ENCODE data around the gene C9.
"Not testable (repeated sequence)": the region's sequence is repeated elsewhere in the genome, so short reads cannot be mapped to it uniquely, and the experiment has no call there.

The C9 gene

GRCh38 chr5:39361306-39361705 lies 3.0 kb downstream of the C9 start:
- Mint-ChIP-seq H3K4me3 (no peak overlapping the region), H3K27ac (no peak overlapping the region), H3K27me3 (no peaks in the 10 kb centered on the region), H3K36me3 (ENCODE audit: low read depth) (no peaks in the 10 kb centered on the region), H3K9me3 (peaks cover 4% of the 10 kb centered on the region), H3K4me1 (ENCODE audit: low read depth) (peaks cover 5% of the 10 kb centered on the region)
- no peak for DNase-seq

- no peak for DNase-seq
- Mint-ChIP-seq H3K4me3 (no peak overlapping the region), H3K27me3 (no peaks in the 10 kb centered on the region)
These were observed 3.7 kb downstream of the C9 start for GRCh38 chr5:39360471-39361111.

GRCh38 chr5:39356263-39356662 lies 8.0 kb downstream of the C9 start:
- Mint-ChIP-seq H3K27me3 (no peaks in the 10 kb centered on the region), H3K9me3 (peaks cover 16% of the 10 kb centered on the region), H3K4me3 (no peak overlapping the region), H3K36me3 (ENCODE audit: low read depth) (no peaks in the 10 kb centered on the region), H3K27ac (no peak overlapping the region), H3K4me1 (ENCODE audit: low read depth) (peaks cover 7% of the 10 kb centered on the region)
- no peak for DNase-seq

More at GRCh38 chr5:39360471-39361111, 3.7 kb downstream of the C9 start:
- H3K9me3 Mint-ChIP-seq = peaks cover 4% of the 10 kb centered on the region
- no peaks in the 10 kb centered on the region for H3K36me3 Mint-ChIP-seq (ENCODE audit: low read depth)
- H3K27ac Mint-ChIP-seq = no peak overlapping the region
- peaks cover 5% of the 10 kb centered on the region for H3K4me1 Mint-ChIP-seq (ENCODE audit: low read depth)

GRCh38 chr5:39355324-39355723 lies 9.0 kb downstream of the C9 start:
- peaks cover 23% of the 10 kb centered on the region for H3K9me3 Mint-ChIP-seq
- H3K27me3 Mint-ChIP-seq = no peaks in the 10 kb centered on the region
- H3K27ac Mint-ChIP-seq = no peak overlapping the region
- no peaks in the 10 kb centered on the region for H3K36me3 Mint-ChIP-seq (ENCODE audit: low read depth)
- peaks cover 2% of the 10 kb centered on the region for H3K4me1 Mint-ChIP-seq (ENCODE audit: low read depth)
- H3K4me3 Mint-ChIP-seq = no peak overlapping the region
- DNase-seq = no peak

- H3K27me3 Mint-ChIP-seq = no peaks in the 10 kb centered on the region
- H3K27ac Mint-ChIP-seq = no peak overlapping the region
- H3K36me3 Mint-ChIP-seq (ENCODE audit: low read depth) = no peaks in the 10 kb centered on the region
- H3K9me3 Mint-ChIP-seq = peaks cover 30% of the 10 kb centered on the region
- no peak overlapping the region for H3K4me3 Mint-ChIP-seq
- H3K4me1 Mint-ChIP-seq (ENCODE audit: low read depth) = peaks cover 2% of the 10 kb centered on the region
- DNase-seq = no peak
These were observed 10.4 kb downstream of the C9 start for GRCh38 chr5:39353717-39354399.

- no peaks in the 10 kb centered on the region for H3K36me3 Mint-ChIP-seq (ENCODE audit: low read depth)
- no peak for DNase-seq
- H3K27ac Mint-ChIP-seq = no peak overlapping the region
- no peak overlapping the region for H3K4me3 Mint-ChIP-seq
- peaks cover 2% of the 10 kb centered on the region for H3K4me1 Mint-ChIP-seq (ENCODE audit: low read depth)
- no peaks in the 10 kb centered on the region for H3K27me3 Mint-ChIP-seq
- H3K9me3 Mint-ChIP-seq = peaks cover 30% of the 10 kb centered on the region
These were observed 11.3 kb downstream of the C9 start for GRCh38 chr5:39352951-39353350.

GRCh38 chr5:39352170-39352569 lies 12.1 kb downstream of the C9 start:
- Mint-ChIP-seq H3K27me3 (peaks cover 5% of the 10 kb centered on the region), H3K4me1 (ENCODE audit: low read depth) (peaks cover 2% of the 10 kb centered on the region), H3K4me3 (no peak overlapping the region), H3K9me3 (peaks cover 30% of the 10 kb centered on the region), H3K27ac (no peak overlapping the region), H3K36me3 (ENCODE audit: low read depth) (no peaks in the 10 kb centered on the region)
- DNase-seq = no peak

GRCh38 chr5:39349484-39349883 lies 14.8 kb downstream of the C9 start:
- no peak overlapping the region for H3K27ac Mint-ChIP-seq
- H3K4me3 Mint-ChIP-seq = no peak overlapping the region
- H3K27me3 Mint-ChIP-seq = peaks cover 16% of the 10 kb centered on the region
- no peaks in the 10 kb centered on the region for H3K36me3 Mint-ChIP-seq (ENCODE audit: low read depth)
- H3K4me1 Mint-ChIP-seq (ENCODE audit: low read depth) = peaks cover 2% of the 10 kb centered on the region
- peaks cover 30% of the 10 kb centered on the region for H3K9me3 Mint-ChIP-seq
- no peak for DNase-seq

- peaks cover 27% of the 10 kb centered on the region for H3K27me3 Mint-ChIP-seq
- DNase-seq = no peak
- H3K27ac Mint-ChIP-seq = no peak overlapping the region
These were observed 21.8 kb downstream of the C9 start for GRCh38 chr5:39342460-39342859.

GRCh38 chr5:39341896-39342295 lies 22.4 kb downstream of the C9 start:
- Mint-ChIP-seq H3K4me1 (ENCODE audit: low read depth) (peaks cover 8% of the 10 kb centered on the region), H3K27me3 (peaks cover 24% of the 10 kb centered on the region), H3K9me3 (no peaks in the 10 kb centered on the region), H3K4me3 (no peak overlapping the region), H3K27ac (no peak overlapping the region), H3K36me3 (ENCODE audit: low read depth) (no peaks in the 10 kb centered on the region)
- no peak for DNase-seq

More at GRCh38 chr5:39342460-39342859, 21.8 kb downstream of the C9 start:
- Mint-ChIP-seq H3K4me3 (no peak overlapping the region), H3K9me3 (no peaks in the 10 kb centered on the region), H3K36me3 (ENCODE audit: low read depth) (no peaks in the 10 kb centered on the region), H3K4me1 (ENCODE audit: low read depth) (peaks cover 7% of the 10 kb centered on the region)

GRCh38 chr5:39340506-39340905 lies 23.8 kb downstream of the C9 start:
- H3K36me3 Mint-ChIP-seq (ENCODE audit: low read depth) = no peaks in the 10 kb centered on the region
- no peak overlapping the region for H3K4me3 Mint-ChIP-seq
- H3K27ac Mint-ChIP-seq = no peak overlapping the region
- DNase-seq = no peak
- H3K27me3 Mint-ChIP-seq = peaks cover 20% of the 10 kb centered on the region
- peaks cover 8% of the 10 kb centered on the region for H3K4me1 Mint-ChIP-seq (ENCODE audit: low read depth)
- H3K9me3 Mint-ChIP-seq = no peaks in the 10 kb centered on the region

GRCh38 chr5:39337252-39337915 lies 26.9 kb downstream of the C9 start:
- H3K36me3 Mint-ChIP-seq (ENCODE audit: low read depth) = no peaks in the 10 kb centered on the region
- peaks cover 4% of the 10 kb centered on the region for H3K27me3 Mint-ChIP-seq
- H3K27ac Mint-ChIP-seq = no peak overlapping the region
- no peak for DNase-seq
- no peak overlapping the region for H3K4me3 Mint-ChIP-seq
- H3K9me3 Mint-ChIP-seq = peaks cover 3% of the 10 kb centered on the region
- peaks cover 8% of the 10 kb centered on the region for H3K4me1 Mint-ChIP-seq (ENCODE audit: low read depth)

GRCh38 chr5:39334296-39334695 lies 30.0 kb downstream of the C9 start:
- not testable (repeated sequence) for H3K9me3 Mint-ChIP-seq; H3K36me3 Mint-ChIP-seq (ENCODE audit: low read depth); H3K27me3 Mint-ChIP-seq; H3K27ac Mint-ChIP-seq; H3K4me3 Mint-ChIP-seq; DNase-seq; H3K4me1 Mint-ChIP-seq (ENCODE audit: low read depth)

GRCh38 chr5:39333104-39333503 lies 31.2 kb downstream of the C9 start:
- H3K36me3 Mint-ChIP-seq (ENCODE audit: low read depth) = no peaks in the 10 kb centered on the region
- H3K4me1 Mint-ChIP-seq (ENCODE audit: low read depth) = peaks cover 6% of the 10 kb centered on the region
- no peak overlapping the region for H3K27ac Mint-ChIP-seq
- no peak overlapping the region for H3K4me3 Mint-ChIP-seq
- no peaks in the 10 kb centered on the region for H3K27me3 Mint-ChIP-seq
- peaks cover 3% of the 10 kb centered on the region for H3K9me3 Mint-ChIP-seq
- DNase-seq = no peak

GRCh38 chr5:39331861-39332381 lies 32.4 kb downstream of the C9 start:
- H3K9me3 Mint-ChIP-seq = peaks cover 3% of the 10 kb centered on the region
- no peaks in the 10 kb centered on the region for H3K36me3 Mint-ChIP-seq (ENCODE audit: low read depth)
- no peak for DNase-seq
- no peaks in the 10 kb centered on the region for H3K4me1 Mint-ChIP-seq (ENCODE audit: low read depth)
- H3K4me3 Mint-ChIP-seq = no peak overlapping the region
- no peaks in the 10 kb centered on the region for H3K27me3 Mint-ChIP-seq
- H3K27ac Mint-ChIP-seq = no peak overlapping the region

Measured in activated T-cell treated with anti-CD3 and anti-CD28 coated beads, Interleukin-2, amount 50 U/mL, for 24 hours (primary cell).